HepG2 (cell line): ENCODE measurements around the gene TAPBP. TPM values are rescaled to one million over a fixed set of nuclear protein-coding genes. Genes with fewer than 3 reads are reported as not detected.
A peak's percentile ranks its signal among the peaks of the same experiment; 100 is the strongest.

ENCODE experiments used
- ATF7 ChIP-seq, 2 experiments: fragments of 450-650 bp in 1 of 2; sonication (generic) in 1 of 2; formaldehyde crosslinking in 1 of 2; IDR thresholded peaks; 2 replicates each; pipeline versions ENCODE4 v1.4.0 to v1.6.1; 2016 to 2020; ENCODE audit warnings: antibody characterized with exemption in 1 of 2, mild to moderate bottlenecking in 1 of 2, missing genetic modification reagents in 1 of 2
- BHLHE40 ChIP-seq: IDR thresholded peaks from 2 replicates; pipeline ENCODE4 v1.6.1; 2011; ENCODE audit warnings: low read length, improper control_type of control experiment
- BRD4 ChIP-seq: sonication (generic); formaldehyde crosslinking; IDR thresholded peaks from 2 replicates; pipeline ENCODE4 v1.4.0; 2020; ENCODE audit warnings: missing genetic modification reagents
- CBX5 ChIP-seq: sonication (generic); formaldehyde crosslinking; IDR thresholded peaks from 2 replicates; pipeline ENCODE4 v1.4.0; 2020; ENCODE audit warnings: missing genetic modification reagents, borderline replicate concordance
- PRPF4 ChIP-seq: fragments of 200-400 bp; formaldehyde crosslinking; IDR thresholded peaks from 2 replicates; pipeline ENCODE4 v1.6.1; 2016; ENCODE audit warnings: low read length, low read depth; ENCODE audit not compliant: poor library complexity, severe bottlenecking
- SETDB1 ChIP-seq: sonication (generic); formaldehyde crosslinking; IDR thresholded peaks from 2 replicates; pipeline ENCODE4 v1.5.1; 2020; ENCODE audit warnings: missing genetic modification reagents, mild to moderate bottlenecking, borderline replicate concordance
- SPEN ChIP-seq: sonication (generic); formaldehyde crosslinking; IDR thresholded peaks from 2 replicates; pipeline ENCODE4 v1.5.1; 2020; ENCODE audit warnings: low read depth, mild to moderate bottlenecking, missing genetic modification reagents
- TFE3 ChIP-seq: IDR thresholded peaks from 2 replicates; pipeline ENCODE4 v1.6.1; 2016
- ZNF10 ChIP-seq: sonication (generic); formaldehyde crosslinking; IDR thresholded peaks from 2 replicates; pipeline ENCODE4 v1.4.0; 2020; ENCODE audit warnings: mild to moderate bottlenecking, low read depth, missing genetic modification reagents, borderline replicate concordance
- ZNF180 ChIP-seq: sonication (generic); formaldehyde crosslinking; IDR thresholded peaks from 2 replicates; pipeline ENCODE4 v1.4.0; 2020; ENCODE audit warnings: low read depth, missing genetic modification reagents, borderline replicate concordance
- ZNF329 ChIP-seq: sonication (generic); formaldehyde crosslinking; IDR thresholded peaks from 2 replicates; pipeline ENCODE4 v1.9.0; 2021; ENCODE audit warnings: low read depth, mild to moderate bottlenecking, missing genetic modification reagents
- ZNF609 ChIP-seq: sonication (generic); formaldehyde crosslinking; IDR thresholded peaks from 2 replicates; pipeline ENCODE4 v1.4.0; 2020; ENCODE audit warnings: mild to moderate bottlenecking, missing genetic modification reagents, borderline replicate concordance
- ZNF629 ChIP-seq: sonication (generic); formaldehyde crosslinking; conservative IDR thresholded peaks from 2 replicates; pipeline ENCODE4 v1.5.0; 2020; ENCODE audit warnings: missing genetic modification reagents
- ZNF784 ChIP-seq: sonication (generic); formaldehyde crosslinking; IDR thresholded peaks from 2 replicates; pipeline ENCODE4 v1.5.1; 2020; ENCODE audit warnings: missing genetic modification reagents, mild to moderate bottlenecking, borderline replicate concordance
- polyA plus RNA-seq, 8 experiments: library from polyadenylated mRNA; depleted of rRNA in 3 of 8; stranded (reverse) in 7 of 8; unstranded in 1 of 8; fragments of >200 nt; fragmentation: Illumina TruSeq in 4 of 8; extraction: Trizol in 4 of 8; gene quantifications; 2 replicates each; pipeline versions ENCODE4 v1.2.1 to v1.2.3, GENCODE V29; 2011 to 2016; ENCODE audit warnings: low read depth in 4 of 8, missing spikeins in 1 of 8, mixed read lengths in 1 of 8; ENCODE audit not compliant: insufficient read depth in 1 of 8
- total RNA-seq, 5 experiments: library from RNA; depleted of rRNA; stranded (reverse); fragments of >200 nt; fragmentation: Illumina TruSeq; extraction: Trizol; gene quantifications; 2 replicates each; pipeline ENCODE4 v1.2.3, GENCODE V29; 2016; ENCODE audit warnings: low read depth in 1 of 5
- TF ChIP-seq, protein P1 (sequence below): sonication (generic); formaldehyde crosslinking; conservative IDR thresholded peaks from 2 replicates; pipeline ENCODE4 v1.4.0; 2020; ENCODE audit warnings: mild to moderate bottlenecking, missing genetic modification reagents, moderate library complexity

The TAPBP gene
- total and polyA plus RNA-seq, 2 of the 13 experiments (the other 11 are each of a cell fraction or from before 2014, with no cell fraction given) = 27.4 to 32.3 TPM

DNA sequence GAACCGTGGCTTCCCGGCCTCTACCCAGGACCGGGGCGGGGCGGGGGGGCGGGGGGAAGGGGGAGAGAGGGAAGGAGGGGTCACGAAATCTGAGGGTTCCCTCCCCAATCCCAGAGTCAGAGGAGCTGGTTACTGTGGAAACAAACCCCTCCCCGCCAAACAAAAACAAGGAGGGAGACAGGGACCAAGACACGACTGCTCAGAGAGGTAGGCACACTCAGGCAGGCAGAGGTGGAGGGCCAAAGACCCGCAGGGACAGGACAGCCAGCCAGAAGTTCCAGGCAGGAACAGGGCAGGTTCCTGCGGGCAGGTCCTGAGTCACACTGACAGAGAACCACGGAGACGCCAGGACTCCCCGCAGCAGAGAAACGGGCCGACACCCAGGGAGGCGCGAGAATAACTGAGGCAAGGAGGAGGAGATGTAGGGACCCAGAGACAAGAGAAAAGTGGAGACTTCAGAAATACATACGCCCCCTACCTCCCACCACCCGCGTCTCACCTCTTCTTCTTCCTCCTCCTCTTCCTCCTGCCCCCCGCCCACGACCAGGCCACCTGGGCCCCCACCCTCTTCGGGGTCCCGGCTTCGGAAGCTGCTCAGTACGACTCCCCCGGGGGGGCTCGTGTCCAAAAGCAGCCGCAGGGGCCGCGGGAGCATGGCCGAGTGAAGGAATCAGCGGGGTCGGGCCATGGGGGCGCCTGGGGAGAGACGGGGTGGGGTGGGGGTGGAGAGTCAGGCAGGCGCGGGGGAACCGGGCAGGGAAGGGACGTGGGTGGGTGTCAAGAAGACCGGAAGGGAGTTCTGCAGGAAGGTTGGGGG is 15.7 kb downstream of the TAPBP start (continued):
- TF ChIP-seq ZNF609 (CRISPR knock-in tag) = no peak
- no peak for TF ChIP-seq ZNF784 (CRISPR knock-in tag)
- TF ChIP-seq ZNF329 = no peak
- TF ChIP-seq PRPF4 = no peak
- TF ChIP-seq ZNF629 (CRISPR knock-in tag) = peak; percentile 68
- no peak for TF ChIP-seq BRD4 (CRISPR knock-in tag)
- TF ChIP-seq SPEN = no peak
- TF ChIP-seq SETDB1 (CRISPR knock-in tag) = no peak
- TF ChIP-seq CBX5 = no peak
- no peak for TF ChIP-seq ZNF180
- TF ChIP-seq ZNF10 (CRISPR knock-in tag) = no peak
- TF ChIP-seq TFE3 (CRISPR knock-in tag) = no peak
- TF ChIP-seq ATF7 (IDR thresholded peaks at IDR 0.05) = no peak
- TF ChIP-seq ATF7 (CRISPR knock-in tag; IDR thresholded peaks at IDR 0.05) = no peak
- no peak for TF ChIP-seq BHLHE40
- TF ChIP-seq, protein P1, sequence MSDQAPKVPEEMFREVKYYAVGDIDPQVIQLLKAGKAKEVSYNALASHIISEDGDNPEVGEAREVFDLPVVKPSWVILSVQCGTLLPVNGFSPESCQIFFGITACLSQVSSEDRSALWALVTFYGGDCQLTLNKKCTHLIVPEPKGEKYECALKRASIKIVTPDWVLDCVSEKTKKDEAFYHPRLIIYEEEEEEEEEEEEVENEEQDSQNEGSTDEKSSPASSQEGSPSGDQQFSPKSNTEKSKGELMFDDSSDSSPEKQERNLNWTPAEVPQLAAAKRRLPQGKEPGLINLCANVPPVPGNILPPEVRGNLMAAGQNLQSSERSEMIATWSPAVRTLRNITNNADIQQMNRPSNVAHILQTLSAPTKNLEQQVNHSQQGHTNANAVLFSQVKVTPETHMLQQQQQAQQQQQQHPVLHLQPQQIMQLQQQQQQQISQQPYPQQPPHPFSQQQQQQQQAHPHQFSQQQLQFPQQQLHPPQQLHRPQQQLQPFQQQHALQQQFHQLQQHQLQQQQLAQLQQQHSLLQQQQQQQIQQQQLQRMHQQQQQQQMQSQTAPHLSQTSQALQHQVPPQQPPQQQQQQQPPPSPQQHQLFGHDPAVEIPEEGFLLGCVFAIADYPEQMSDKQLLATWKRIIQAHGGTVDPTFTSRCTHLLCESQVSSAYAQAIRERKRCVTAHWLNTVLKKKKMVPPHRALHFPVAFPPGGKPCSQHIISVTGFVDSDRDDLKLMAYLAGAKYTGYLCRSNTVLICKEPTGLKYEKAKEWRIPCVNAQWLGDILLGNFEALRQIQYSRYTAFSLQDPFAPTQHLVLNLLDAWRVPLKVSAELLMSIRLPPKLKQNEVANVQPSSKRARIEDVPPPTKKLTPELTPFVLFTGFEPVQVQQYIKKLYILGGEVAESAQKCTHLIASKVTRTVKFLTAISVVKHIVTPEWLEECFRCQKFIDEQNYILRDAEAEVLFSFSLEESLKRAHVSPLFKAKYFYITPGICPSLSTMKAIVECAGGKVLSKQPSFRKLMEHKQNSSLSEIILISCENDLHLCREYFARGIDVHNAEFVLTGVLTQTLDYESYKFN (CRISPR knock-in tag) = no peak
